H9 (cell line): ENCODE results near the gene DICER1. TPM values are rescaled to one million over a fixed set of nuclear protein-coding genes. Genes with fewer than 3 reads are reported as not detected.
A peak's percentile ranks its signal among the peaks of the same experiment; 100 is the strongest.

Experiments
- DNase-seq: peaks from one replicate; pipeline ENCODE4 v3.0.0-alpha.2; 2017
- H2AFZ ChIP-seq: one replicate; pipeline ENCODE4 v1.6.1; 2013; ENCODE audit warnings: mild to moderate bottlenecking, low read length, control low read depth, moderate library complexity
- H2AK5ac ChIP-seq: 2 replicates; pipeline ENCODE4 v1.6.1; 2013; ENCODE audit warnings: low read length, control low read depth, mixed read lengths; ENCODE audit not compliant: insufficient read length
- H2BK120ac ChIP-seq: one replicate; pipeline ENCODE4 v1.6.1; 2013; ENCODE audit warnings: low read depth, mild to moderate bottlenecking, low read length, control low read depth, inconsistent platforms; ENCODE audit not compliant: poor library complexity, severe bottlenecking
- H2BK12ac ChIP-seq: 2 replicates; pipeline ENCODE4 v1.6.1; 2013; ENCODE audit warnings: low read length, control low read depth, mixed read lengths, low read depth; ENCODE audit not compliant: insufficient read length
- H2BK15ac ChIP-seq: 2 replicates; pipeline ENCODE4 v1.6.1; 2013; ENCODE audit warnings: low read depth, low read length, control low read depth
- H2BK20ac ChIP-seq: one replicate; pipeline ENCODE4 v1.6.1; 2013; ENCODE audit warnings: low read depth, mild to moderate bottlenecking, low read length, control low read depth, inconsistent platforms; ENCODE audit not compliant: poor library complexity, severe bottlenecking
- H2BK5ac ChIP-seq: 2 replicates; pipeline ENCODE4 v1.6.1; 2013; ENCODE audit warnings: low read length, control low read depth, mixed read lengths; ENCODE audit not compliant: insufficient read length
- H3K14ac ChIP-seq: 2 replicates; pipeline ENCODE4 v1.6.1; 2013; ENCODE audit warnings: low read length, control low read depth; ENCODE audit not compliant: insufficient read depth
- H3K18ac ChIP-seq: 2 replicates; pipeline ENCODE4 v1.6.1; 2013; ENCODE audit warnings: low read depth, mild to moderate bottlenecking, mixed read lengths, low read length, control low read depth; ENCODE audit not compliant: insufficient read length
- H3K23ac ChIP-seq: 2 replicates; pipeline ENCODE4 v1.6.1; 2013; ENCODE audit warnings: low read length, control low read depth, mixed read lengths, low read depth; ENCODE audit not compliant: insufficient read length
- H3K23me2 ChIP-seq: 2 replicates; pipeline ENCODE4 v1.6.1; 2013; ENCODE audit warnings: low read depth, mild to moderate bottlenecking, mixed read lengths, low read length, control low read depth; ENCODE audit not compliant: insufficient read length, poor library complexity, severe bottlenecking
- H3K27ac ChIP-seq: 2 replicates; pipeline ENCODE4 v1.5.1; 2013; ENCODE audit warnings: low read length, control low read depth, mixed read lengths, low read depth; ENCODE audit not compliant: insufficient read length
- H3K27me3 ChIP-seq: 2 replicates; pipeline ENCODE4 v1.6.1; 2013; ENCODE audit warnings: low read length, control low read depth, inconsistent platforms; ENCODE audit not compliant: insufficient read depth
- H3K4ac ChIP-seq: 2 replicates; pipeline ENCODE4 v1.6.1; 2013; ENCODE audit warnings: low read depth, mild to moderate bottlenecking, control low read depth, inconsistent platforms, low read length, moderate library complexity
- H3K4me1 ChIP-seq: 2 replicates; pipeline ENCODE4 v1.6.1; 2013; ENCODE audit warnings: low read length, control low read depth, inconsistent platforms; ENCODE audit not compliant: insufficient read depth
- H3K4me2 ChIP-seq: 2 replicates; pipeline ENCODE4 v1.6.1; 2013; ENCODE audit warnings: low read length, control low read depth, mixed read lengths; ENCODE audit not compliant: insufficient read length, insufficient read depth
- H3K56ac ChIP-seq: 2 replicates; pipeline ENCODE4 v1.6.1; 2013; ENCODE audit warnings: low read depth, mild to moderate bottlenecking, mixed read lengths, low read length, control low read depth; ENCODE audit not compliant: insufficient read length
- H3K79me1 ChIP-seq: 2 replicates; pipeline ENCODE4 v1.6.1; 2013; ENCODE audit warnings: low read depth, mild to moderate bottlenecking, moderate library complexity, low read length, control low read depth, inconsistent platforms; ENCODE audit not compliant: insufficient read depth, poor library complexity, severe bottlenecking
- H3K79me2 ChIP-seq: 2 replicates; pipeline ENCODE4 v1.6.1; 2013; ENCODE audit warnings: low read length, control low read depth, inconsistent platforms; ENCODE audit not compliant: insufficient read depth
- H3K9ac ChIP-seq: 2 replicates; pipeline ENCODE4 v1.6.1; 2013; ENCODE audit warnings: low read length, control low read depth, mixed read lengths; ENCODE audit not compliant: insufficient read length; ENCODE audit errors: extremely low read depth
- H3K9me3 ChIP-seq: one replicate; pipeline ENCODE4 v1.6.1; 2013; ENCODE audit warnings: low read depth, low read length, inconsistent platforms; ENCODE audit not compliant: control insufficient read depth
- H3T11ph ChIP-seq: one replicate; pipeline ENCODE4 v1.6.1; 2013; ENCODE audit warnings: mild to moderate bottlenecking, low read length, control low read depth, inconsistent platforms
- H4K20me1 ChIP-seq: one replicate; pipeline ENCODE4 v1.6.1; 2013; ENCODE audit not compliant: control insufficient read depth, insufficient read length, insufficient read depth
- H4K5ac ChIP-seq: 2 replicates; pipeline ENCODE4 v1.6.1; 2013; ENCODE audit warnings: low read depth, mild to moderate bottlenecking, mixed read lengths, low read length, control low read depth; ENCODE audit not compliant: insufficient read length
- H4K8ac ChIP-seq: replicated peaks from 2 replicates; pipeline ENCODE4 v1.6.1; 2013; ENCODE audit warnings: low read length, control low read depth, mixed read lengths, low read depth; ENCODE audit not compliant: insufficient read length
- H4K91ac ChIP-seq: 2 replicates; pipeline ENCODE4 v1.6.1; 2013; ENCODE audit warnings: low read depth, mild to moderate bottlenecking, moderate library complexity, mixed read lengths, low read length, control low read depth; ENCODE audit not compliant: insufficient read length
- H3K27ac Mint-ChIP-seq, 3 experiments: 2 replicates in 2 of 3; 3 replicates in 1 of 3; pipeline ENCODE4 v1.8.0; 2020 to 2021; ENCODE audit warnings: mixed read lengths in 3 of 3, mild to moderate bottlenecking in 1 of 3, moderate library complexity in 1 of 3
- H3K27me3 Mint-ChIP-seq: 2 replicates; pipeline ENCODE4 v1.8.0; 2021; ENCODE audit warnings: low read depth, mild to moderate bottlenecking, moderate library complexity, mixed read lengths
- H3K36me3 Mint-ChIP-seq, 3 experiments: 2 replicates in 2 of 3; 3 replicates in 1 of 3; pipeline ENCODE4 v1.8.0; 2020 to 2021; ENCODE audit warnings: low read depth in 3 of 3, mixed read lengths in 3 of 3; ENCODE audit not compliant: insufficient read depth in 1 of 3
- H3K4me1 Mint-ChIP-seq, 2 experiments: 2 replicates each; pipeline ENCODE4 v1.8.0; 2020; ENCODE audit warnings: mixed read lengths in 2 of 2
- H3K4me3 Mint-ChIP-seq, 2 experiments: 2 replicates in 1 of 2; 3 replicates in 1 of 2; pipeline ENCODE4 v1.8.0; 2020 to 2021; ENCODE audit warnings: mild to moderate bottlenecking in 2 of 2, mixed read lengths in 2 of 2, moderate library complexity in 1 of 2
- H3K9me3 Mint-ChIP-seq, 2 experiments: 2 replicates in 1 of 2; 3 replicates in 1 of 2; pipeline ENCODE4 v1.8.0; 2020; ENCODE audit warnings: mild to moderate bottlenecking in 2 of 2, mixed read lengths in 2 of 2, moderate library complexity in 1 of 2
- WGBS: extraction: QIAGEN DNeasy Blood & Tissue Kit; methylation state at CpG from one replicate; pipeline ENCODE4 v1.1.7; 2013; ENCODE audit warnings: missing lambda C conversion rate, low lambda C conversion rate, mixed read lengths; ENCODE audit not compliant: insufficient read length; ENCODE audit errors: extremely low coverage; 5-methylcytosine and 5-hydroxymethylcytosine counted together
- total RNA-seq: library from RNA; stranded (reverse); gene quantifications from 2 replicates; pipeline ENCODE4 v1.2.1, GENCODE V29; 2021
- TF ChIP-seq, protein P1 (sequence below): fragments of 200-600 bp; sonication (generic); conservative IDR thresholded peaks from 3 replicates; pipeline ENCODE4 v1.8.0; 2021; ENCODE audit warnings: antibody characterized with exemption, mild to moderate bottlenecking

DICER1 gene
- total RNA-seq, 1 experiment from 2014 or later, result 57.0 TPM

GRCh38 chr14:95182379-95182778, 25.1 kb upstream of the DICER1 start:
- no peak overlapping the region for H3K56ac ChIP-seq
- no peak overlapping the region for H4K5ac ChIP-seq
- DNase-seq, result no peak
- no peaks in the 10 kb centered on the region for H3K9me3 ChIP-seq
- no peaks in the 10 kb centered on the region; the same call in 1 of the 2 replicates for H3K4me1 ChIP-seq
- no peak overlapping the region for H3K9ac ChIP-seq
- H3K23ac ChIP-seq, result no peak overlapping the region
- H2BK20ac ChIP-seq, result no peak overlapping the region
- no peak overlapping the region for H2BK120ac ChIP-seq
- H3K23me2 ChIP-seq, result no peaks in the 10 kb centered on the region
- H4K20me1 ChIP-seq, result no peaks in the 10 kb centered on the region
- no peaks in the 10 kb centered on the region for H3K79me2 ChIP-seq
- no peak overlapping the region for H3K27ac ChIP-seq
- TF ChIP-seq, protein P1, sequence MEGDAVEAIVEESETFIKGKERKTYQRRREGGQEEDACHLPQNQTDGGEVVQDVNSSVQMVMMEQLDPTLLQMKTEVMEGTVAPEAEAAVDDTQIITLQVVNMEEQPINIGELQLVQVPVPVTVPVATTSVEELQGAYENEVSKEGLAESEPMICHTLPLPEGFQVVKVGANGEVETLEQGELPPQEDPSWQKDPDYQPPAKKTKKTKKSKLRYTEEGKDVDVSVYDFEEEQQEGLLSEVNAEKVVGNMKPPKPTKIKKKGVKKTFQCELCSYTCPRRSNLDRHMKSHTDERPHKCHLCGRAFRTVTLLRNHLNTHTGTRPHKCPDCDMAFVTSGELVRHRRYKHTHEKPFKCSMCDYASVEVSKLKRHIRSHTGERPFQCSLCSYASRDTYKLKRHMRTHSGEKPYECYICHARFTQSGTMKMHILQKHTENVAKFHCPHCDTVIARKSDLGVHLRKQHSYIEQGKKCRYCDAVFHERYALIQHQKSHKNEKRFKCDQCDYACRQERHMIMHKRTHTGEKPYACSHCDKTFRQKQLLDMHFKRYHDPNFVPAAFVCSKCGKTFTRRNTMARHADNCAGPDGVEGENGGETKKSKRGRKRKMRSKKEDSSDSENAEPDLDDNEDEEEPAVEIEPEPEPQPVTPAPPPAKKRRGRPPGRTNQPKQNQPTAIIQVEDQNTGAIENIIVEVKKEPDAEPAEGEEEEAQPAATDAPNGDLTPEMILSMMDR, result peak; percentile 32; the same call in 2 of the 3 replicates
- no peak overlapping the region for H3K4me2 ChIP-seq
- Mint-ChIP-seq H3K27ac (0 out of 7 replicates have a peak overlapping the region, but pooled peaks of 1 of the 3 experiments have one; percentile 5), H3K36me3 (peaks cover 0 to 5% (median 0%) of the 10 kb centered on the region in 3 experiments; a peak in 3 of 7 replicates), H3K4me3 (no peak overlapping the region; a peak in 1 of 5 replicates), H3K4me1 (peaks cover 16 to 17% of the 10 kb centered on the region in 2 experiments), H3K9me3 (peaks cover 0 to 4% of the 10 kb centered on the region in 2 experiments; a peak in 2 of 5 replicates), H3K27me3 (peaks cover 4% of the 10 kb centered on the region; the same call in 1 of the 2 replicates)
- H4K8ac ChIP-seq, result no peak overlapping the region
- WGBS, result no CpG with 5 or more reads among the region's 8 CpGs
- no peaks in the 10 kb centered on the region for H3K79me1 ChIP-seq
- no peak overlapping the region for H3K4ac ChIP-seq
- H3T11ph ChIP-seq, result no peak overlapping the region
- no peak overlapping the region for H2BK15ac ChIP-seq
- H2BK5ac ChIP-seq, result no peak overlapping the region
- no peak overlapping the region for H2AFZ ChIP-seq
- no peak overlapping the region for H4K91ac ChIP-seq
- H2BK12ac ChIP-seq, result no peak overlapping the region
- no peaks in the 10 kb centered on the region for H3K27me3 ChIP-seq
- H3K18ac ChIP-seq, result no peak overlapping the region
- no peak overlapping the region for H2AK5ac ChIP-seq
- H3K14ac ChIP-seq, result no peak overlapping the region; the same call in 1 of the 2 replicates
